Activated T-helper 17 cell treated with anti-CD3 and anti-CD28 coated beads, Interleukin-2, amount 50 U/mL, for 72 hours (primary cell): ENCODE measurements around the gene ACSS1. TPM values are rescaled to one million over a fixed set of nuclear protein-coding genes. Genes with fewer than 3 reads are reported as not detected.

Experiments used
- ATAC-seq: fragments of 150-1000 bp; cut with Tn5 transposase; replicated peaks from 2 replicates; pipeline ENCODE4 v1.10.0; 2021; ENCODE audit warnings: mild to moderate bottlenecking, moderate library complexity
- H3K27ac Mint-ChIP-seq: one replicate; pipeline ENCODE4 v1.8.0; 2022; ENCODE audit warnings: mixed read lengths
- H3K27me3 Mint-ChIP-seq: one replicate; pipeline ENCODE4 v1.8.0; 2022; ENCODE audit warnings: mixed read lengths
- H3K36me3 Mint-ChIP-seq: one replicate; pipeline ENCODE4 v1.8.0; 2022; ENCODE audit warnings: low read depth, mild to moderate bottlenecking, mixed read lengths
- H3K4me1 Mint-ChIP-seq: one replicate; pipeline ENCODE4 v1.8.0; 2022; ENCODE audit warnings: mixed read lengths
- H3K4me3 Mint-ChIP-seq: one replicate; pipeline ENCODE4 v1.8.0; 2022; ENCODE audit warnings: mild to moderate bottlenecking, mixed read lengths
- H3K9me3 Mint-ChIP-seq: one replicate; pipeline ENCODE4 v1.8.0; 2022; ENCODE audit warnings: mixed read lengths
- total RNA-seq, 2 donors: library from RNA; stranded (reverse); gene quantifications; one replicate each; pipeline ENCODE4 v1.2.3, GENCODE V29; 2022

Gene ACSS1
- total RNA-seq, 2 donors from 2014 or later, result 8.4 to 23.3 TPM

DNA sequence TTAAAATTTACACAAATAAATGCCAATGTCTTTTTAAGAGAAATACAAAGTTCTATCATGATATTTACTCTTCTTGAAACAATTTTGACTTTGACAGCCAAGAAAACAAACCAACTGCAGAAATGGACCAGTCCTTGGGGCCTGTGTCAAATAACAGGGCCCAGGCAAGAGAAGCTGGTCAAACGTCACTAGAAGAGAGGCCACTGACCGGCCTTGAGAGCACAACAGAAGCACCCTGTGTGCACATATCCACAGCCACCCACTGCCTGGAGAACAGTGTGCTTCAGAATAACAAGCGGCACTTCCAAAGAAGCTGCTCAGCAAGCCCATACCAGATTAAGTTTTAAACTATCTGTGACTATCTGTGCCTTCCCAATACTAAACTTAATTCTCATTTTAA lies 80.1 kb downstream of the ACSS1 start:
- Mint-ChIP-seq H3K4me3 (no peak overlapping the region), H3K4me1 (peaks cover 16% of the 10 kb centered on the region), H3K36me3 (peaks cover 93% of the 10 kb centered on the region), H3K27me3 (no peaks in the 10 kb centered on the region), H3K27ac (no peak overlapping the region), H3K9me3 (peaks cover 7% of the 10 kb centered on the region)
- no peak for ATAC-seq

DNA sequence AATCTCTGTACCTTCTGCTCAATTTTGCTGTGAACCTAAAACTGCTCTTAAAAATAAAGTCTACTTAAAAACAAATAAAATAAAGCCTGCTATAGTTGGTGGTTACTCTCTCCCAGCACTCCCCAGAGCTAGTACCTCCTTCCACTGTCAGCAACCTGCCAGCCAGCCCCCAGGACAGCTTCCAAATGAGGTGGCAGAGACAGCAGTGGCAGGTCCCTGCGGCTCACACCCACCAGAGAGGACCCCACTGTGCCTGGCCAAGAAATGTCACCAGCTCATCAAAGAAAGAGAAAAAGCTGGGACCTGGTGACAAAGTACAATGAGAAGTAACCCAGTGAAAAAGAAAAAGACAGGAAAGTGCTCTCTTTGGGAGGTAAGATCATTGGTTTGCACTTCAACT lies 80.6 kb downstream of the ACSS1 start:
- peaks cover 13% of the 10 kb centered on the region for H3K4me1 Mint-ChIP-seq
- no peak overlapping the region for H3K27ac Mint-ChIP-seq
- no peak overlapping the region for H3K4me3 Mint-ChIP-seq
- no peaks in the 10 kb centered on the region for H3K27me3 Mint-ChIP-seq
- no peak for ATAC-seq
- H3K9me3 Mint-ChIP-seq, result peaks cover 7% of the 10 kb centered on the region
- peaks cover 93% of the 10 kb centered on the region for H3K36me3 Mint-ChIP-seq

DNA sequence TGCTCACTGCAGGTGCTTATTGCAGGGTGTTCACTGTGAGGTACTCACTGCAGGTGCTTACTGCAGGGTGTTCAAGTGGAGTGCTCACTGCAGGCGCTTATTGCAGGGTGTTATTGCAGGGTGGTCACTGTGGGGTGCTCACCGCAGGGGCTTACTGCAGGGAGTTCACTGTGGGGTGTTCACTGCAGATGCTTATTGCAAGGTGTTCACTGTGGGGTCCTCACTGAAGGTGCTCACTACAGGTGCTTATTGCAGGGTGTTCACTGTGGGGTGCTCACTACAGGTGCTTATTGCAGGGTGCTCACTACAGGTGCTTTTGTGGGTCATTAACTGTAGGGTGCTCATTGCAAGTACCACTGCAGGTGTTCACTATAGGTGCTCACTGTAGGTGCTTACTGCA lies 85.6 kb downstream of the ACSS1 start:
- Mint-ChIP-seq H3K4me1 (peaks cover 4% of the 10 kb centered on the region), H3K9me3 (peaks cover 4% of the 10 kb centered on the region), H3K4me3 (no peak overlapping the region), H3K27me3 (no peaks in the 10 kb centered on the region), H3K36me3 (peaks cover 88% of the 10 kb centered on the region), H3K27ac (no peak overlapping the region)
- ATAC-seq, result no peak

DNA sequence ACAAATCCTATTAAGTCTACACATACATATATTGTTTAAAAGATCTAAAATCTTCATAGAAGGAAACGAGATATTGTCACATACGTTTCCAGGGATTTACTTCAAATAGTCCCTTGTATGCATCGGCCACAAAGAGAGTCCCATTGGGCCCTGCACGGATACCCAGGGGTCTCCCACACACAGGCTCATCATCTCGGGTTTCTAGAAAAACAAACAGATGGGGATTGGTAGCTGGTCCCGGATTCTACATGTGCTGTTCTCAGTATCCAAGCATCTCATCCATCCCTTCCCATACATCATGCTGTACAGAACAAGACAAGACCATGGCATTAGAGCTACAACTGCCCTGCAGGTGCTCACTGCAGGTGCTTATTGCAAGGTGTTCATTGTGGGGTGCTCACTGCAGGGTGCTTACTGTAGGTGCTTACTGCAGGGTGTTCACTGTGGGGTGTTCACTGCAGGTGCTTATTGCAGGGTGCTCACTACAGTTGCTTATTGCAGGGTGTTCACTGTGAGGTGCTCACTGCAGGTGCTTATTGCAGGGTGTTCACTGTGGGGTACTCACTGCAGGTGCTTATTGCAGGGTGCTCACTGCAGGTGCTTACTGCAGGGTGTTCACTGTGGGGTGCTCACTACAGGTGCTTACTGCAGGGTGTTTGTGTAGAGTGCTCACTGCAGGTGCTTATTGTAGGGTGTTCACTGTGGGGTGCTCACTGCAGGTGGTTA lies 86.4 kb downstream of the ACSS1 start:
- Mint-ChIP-seq H3K27ac (no peak overlapping the region), H3K27me3 (no peaks in the 10 kb centered on the region), H3K36me3 (peaks cover 87% of the 10 kb centered on the region), H3K4me1 (peaks cover 4% of the 10 kb centered on the region), H3K4me3 (no peak overlapping the region), H3K9me3 (no peaks in the 10 kb centered on the region)
- ATAC-seq, result no peak

DNA sequence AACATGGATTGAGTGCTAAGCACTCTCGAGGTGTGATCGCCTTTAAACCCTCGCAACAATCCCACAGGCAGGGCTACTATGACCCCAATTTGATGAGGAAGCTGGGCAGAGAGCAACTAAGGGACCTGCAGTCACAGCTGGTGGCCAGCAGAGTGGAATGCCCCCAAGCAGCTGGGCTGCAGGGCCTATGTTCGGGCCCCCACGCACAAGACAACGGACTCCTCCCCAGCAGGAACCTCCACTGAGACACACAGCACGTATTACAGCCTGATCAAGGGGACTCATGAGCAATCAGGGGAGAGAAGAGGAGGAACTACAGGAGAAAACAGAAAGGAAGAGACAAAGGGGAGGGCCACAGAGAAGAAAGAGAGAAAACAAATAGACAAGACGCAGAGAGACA lies 87.2 kb downstream of the ACSS1 start:
- Mint-ChIP-seq H3K4me3 (no peak overlapping the region), H3K36me3 (peaks cover 87% of the 10 kb centered on the region), H3K9me3 (no peaks in the 10 kb centered on the region), H3K27me3 (no peaks in the 10 kb centered on the region), H3K4me1 (peaks cover 4% of the 10 kb centered on the region), H3K27ac (no peak overlapping the region)
- no peak for ATAC-seq

DNA sequence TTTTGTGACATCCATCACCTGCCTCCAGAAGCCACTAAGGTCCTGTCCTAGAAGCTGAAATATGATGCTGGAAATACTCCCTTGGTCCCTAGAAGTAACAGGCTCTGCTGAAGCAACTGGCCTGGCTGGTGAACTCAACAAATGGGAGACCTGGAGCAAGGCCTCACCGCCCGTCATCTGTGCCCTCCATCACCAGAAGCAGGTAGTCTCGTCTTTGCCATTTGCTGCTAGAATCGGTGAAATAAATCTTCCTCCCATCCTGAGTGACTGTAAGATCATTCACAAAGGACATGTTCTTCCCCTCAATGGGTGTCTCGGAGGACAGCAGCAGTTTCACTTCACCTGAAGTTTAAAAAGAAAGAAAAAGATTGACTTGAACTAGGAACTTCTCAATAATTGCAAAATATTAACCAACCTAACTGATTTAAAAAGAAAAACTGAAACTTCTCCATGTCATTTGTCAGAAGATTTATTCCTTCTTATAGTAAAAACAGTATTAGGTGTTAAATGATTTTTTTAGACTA lies 87.8 kb downstream of the ACSS1 start:
- no peaks in the 10 kb centered on the region for H3K9me3 Mint-ChIP-seq
- no peak overlapping the region for H3K4me3 Mint-ChIP-seq
- no peak for ATAC-seq
- H3K36me3 Mint-ChIP-seq, result peaks cover 87% of the 10 kb centered on the region
- H3K27me3 Mint-ChIP-seq, result no peaks in the 10 kb centered on the region
- H3K4me1 Mint-ChIP-seq, result peaks cover 4% of the 10 kb centered on the region
- no peak overlapping the region for H3K27ac Mint-ChIP-seq

DNA sequence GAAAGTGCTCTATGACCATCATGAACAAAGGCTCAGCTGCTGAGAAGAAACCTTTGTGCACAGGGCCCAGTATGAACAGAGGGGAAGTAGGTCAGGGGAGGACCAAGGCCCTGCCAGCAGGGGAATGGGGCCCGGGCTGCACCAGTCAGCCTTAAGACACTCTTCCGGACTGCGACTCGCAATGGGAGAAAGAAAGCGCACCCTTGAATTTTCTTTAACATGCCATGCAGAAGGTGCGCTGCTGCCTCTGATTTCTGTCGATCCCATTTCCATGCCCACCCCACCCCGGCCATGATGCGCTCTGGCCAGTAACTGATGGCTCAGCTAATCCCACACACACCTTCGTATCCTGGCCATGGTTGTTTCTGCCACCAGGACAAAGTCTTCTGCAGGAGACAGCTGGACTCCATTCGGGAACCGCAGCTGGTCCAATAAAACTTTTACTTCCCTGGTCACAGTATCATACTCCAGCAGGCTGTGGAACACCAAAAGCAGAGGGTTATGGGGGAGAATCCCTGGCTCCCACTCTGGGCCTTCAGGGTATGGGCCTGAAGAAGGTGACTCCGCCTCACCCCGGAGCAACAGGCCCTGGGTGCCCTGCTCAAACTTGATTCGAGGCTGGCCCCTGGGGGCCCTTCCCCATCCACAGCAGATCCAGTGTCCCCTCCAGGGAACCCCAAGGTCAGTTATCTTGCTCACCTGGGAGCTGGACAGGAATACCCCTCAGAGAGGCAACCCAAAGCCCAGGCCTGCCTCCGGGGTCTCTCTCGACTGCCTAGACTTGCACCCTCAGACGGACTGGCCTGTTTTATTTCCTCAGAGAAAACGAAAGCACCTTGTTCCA lies 88.5 kb downstream of the ACSS1 start:
- Mint-ChIP-seq H3K27ac (no peak overlapping the region), H3K9me3 (no peaks in the 10 kb centered on the region), H3K4me3 (no peak overlapping the region), H3K36me3 (peaks cover 93% of the 10 kb centered on the region), H3K27me3 (no peaks in the 10 kb centered on the region), H3K4me1 (peaks cover 11% of the 10 kb centered on the region)
- ATAC-seq, result no peak

DNA sequence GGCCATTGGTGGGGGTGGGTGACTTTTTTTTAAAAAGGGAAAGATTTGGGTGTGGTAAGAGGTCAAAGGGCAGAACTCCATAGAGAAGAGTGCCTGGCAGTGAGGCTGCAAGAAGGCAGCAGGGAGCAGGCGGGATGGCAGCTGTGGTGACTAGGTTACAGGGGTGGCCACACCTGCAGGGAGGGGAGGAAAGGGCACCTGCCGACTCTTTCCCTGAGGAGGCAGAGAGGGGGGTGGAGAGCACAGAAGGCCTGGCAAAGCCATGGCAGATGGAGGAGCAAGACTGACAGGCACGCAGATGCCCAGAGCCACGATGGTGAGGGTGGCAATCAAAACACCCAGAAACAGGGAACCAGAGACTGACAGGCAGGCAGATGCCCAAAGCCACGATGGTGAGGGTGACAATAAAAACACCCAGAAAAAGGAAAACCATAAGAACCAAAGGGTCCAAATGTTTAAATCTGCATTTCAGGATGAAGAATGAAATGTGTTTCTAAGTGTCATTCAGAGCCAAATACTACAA lies 89.6 kb downstream of the ACSS1 start:
- no peak overlapping the region for H3K4me3 Mint-ChIP-seq
- H3K36me3 Mint-ChIP-seq, result peaks cover 91% of the 10 kb centered on the region
- peak overlapping the region; percentile 77 for H3K27ac Mint-ChIP-seq
- H3K27me3 Mint-ChIP-seq, result no peaks in the 10 kb centered on the region
- H3K4me1 Mint-ChIP-seq, result peaks cover 14% of the 10 kb centered on the region
- no peaks in the 10 kb centered on the region for H3K9me3 Mint-ChIP-seq
- ATAC-seq, result no peak

DNA sequence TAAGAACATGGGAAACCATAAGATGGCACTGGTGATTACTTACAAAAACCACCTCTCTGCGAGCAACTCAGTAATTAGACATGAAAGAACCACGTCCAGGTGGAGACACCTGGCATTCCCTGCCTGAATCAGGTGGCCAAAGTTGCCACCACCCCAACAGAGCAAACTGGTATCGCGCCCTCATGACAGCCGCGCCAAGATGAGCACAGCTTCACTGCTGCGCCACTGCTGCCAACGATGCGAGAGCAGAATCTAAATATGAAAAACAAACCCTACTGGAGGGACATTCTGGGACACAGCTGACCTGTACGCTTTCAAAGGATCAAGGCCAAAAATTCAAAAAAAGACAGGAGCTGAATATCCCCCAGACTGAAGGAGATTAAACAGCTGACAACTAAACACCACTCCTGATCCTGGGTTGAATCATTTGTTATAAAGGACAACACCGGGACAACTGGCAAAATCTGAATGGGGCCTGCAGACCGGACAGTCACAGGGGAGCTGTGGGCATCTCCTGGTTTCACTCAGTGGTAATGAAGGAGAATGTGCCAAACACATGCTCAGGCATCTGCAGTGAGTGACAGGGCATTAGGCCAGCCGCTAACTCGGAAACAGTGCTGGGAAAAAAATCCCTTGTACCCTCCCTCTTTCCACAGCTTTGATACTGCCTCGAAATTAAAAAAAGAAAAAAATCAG lies 91.5 kb downstream of the ACSS1 start:
- peaks cover 14% of the 10 kb centered on the region for H3K4me1 Mint-ChIP-seq
- ATAC-seq, result no peak
- H3K36me3 Mint-ChIP-seq, result peaks cover 98% of the 10 kb centered on the region
- no peak overlapping the region for H3K27ac Mint-ChIP-seq
- H3K27me3 Mint-ChIP-seq, result no peaks in the 10 kb centered on the region
- no peaks in the 10 kb centered on the region for H3K9me3 Mint-ChIP-seq
- H3K4me3 Mint-ChIP-seq, result no peak overlapping the region

DNA sequence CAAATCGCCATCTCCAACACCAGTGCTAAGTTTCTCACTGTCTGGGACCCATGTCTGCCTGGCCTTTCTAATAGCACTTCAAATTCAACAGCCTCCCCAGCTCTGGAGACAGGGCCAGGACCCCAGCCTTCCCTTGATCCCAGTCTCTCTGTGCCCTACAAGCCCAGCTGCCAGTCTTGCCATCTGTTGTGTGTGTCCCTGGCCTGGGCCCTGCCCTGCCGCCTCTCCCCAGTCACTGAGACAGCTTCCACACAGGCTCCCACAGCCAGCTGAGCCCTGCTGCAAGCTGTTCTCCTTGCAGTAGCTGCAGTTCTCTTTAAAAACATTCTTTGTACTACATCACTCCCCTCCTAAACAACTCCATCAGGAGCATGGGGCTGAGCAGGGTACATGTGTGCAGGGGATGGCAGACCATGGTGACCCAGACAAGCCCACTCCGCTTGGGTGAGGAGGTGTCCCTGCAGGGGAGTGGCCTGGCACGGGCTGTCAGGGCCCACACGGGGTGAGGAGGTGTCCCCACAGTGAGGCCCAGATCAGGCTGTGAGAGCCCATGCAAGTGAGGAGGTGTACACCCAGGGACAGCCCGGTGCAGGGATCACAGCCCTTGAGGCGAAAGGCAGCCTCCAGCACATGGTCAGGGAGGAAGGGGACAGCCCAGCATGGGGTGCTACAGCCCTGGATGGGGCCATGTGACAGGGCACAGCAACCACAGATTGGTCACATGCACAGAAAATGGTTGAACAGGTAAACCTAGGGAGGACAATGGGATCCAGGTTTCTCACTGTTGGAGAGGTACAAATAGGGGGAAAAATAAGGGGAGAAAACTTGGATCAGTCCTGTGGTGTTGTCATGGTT lies 92.6 kb downstream of the ACSS1 start:
- H3K4me1 Mint-ChIP-seq, result peaks cover 14% of the 10 kb centered on the region

DNA sequence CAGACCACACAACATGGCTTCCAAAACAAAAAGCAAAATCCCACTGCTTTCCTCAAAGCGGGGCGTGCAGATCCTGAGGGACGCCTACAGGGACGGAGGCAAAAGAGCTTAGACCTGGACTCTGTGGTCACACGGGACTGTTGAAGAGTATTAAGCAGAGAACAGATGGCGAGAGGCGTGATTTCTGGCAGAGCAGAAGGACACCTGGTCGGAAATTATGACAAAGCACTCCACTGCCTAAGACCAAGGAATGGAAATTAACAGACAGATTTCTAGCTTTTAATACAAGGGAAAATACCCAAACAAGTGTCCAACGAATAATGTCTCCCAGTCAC lies 93.5 kb downstream of the ACSS1 start:
- H3K36me3 Mint-ChIP-seq, result peaks cover 96% of the 10 kb centered on the region
- peaks cover 14% of the 10 kb centered on the region for H3K4me1 Mint-ChIP-seq
- no peaks in the 10 kb centered on the region for H3K27me3 Mint-ChIP-seq
- ATAC-seq, result peak; percentile 40
- H3K27ac Mint-ChIP-seq, result peak overlapping the region; percentile 74
- H3K9me3 Mint-ChIP-seq, result no peaks in the 10 kb centered on the region
- no peak overlapping the region for H3K4me3 Mint-ChIP-seq

More for the DNA sequence above, 92.6 kb downstream of the ACSS1 start:
- Mint-ChIP-seq H3K36me3 (peaks cover 98% of the 10 kb centered on the region), H3K27me3 (no peaks in the 10 kb centered on the region), H3K27ac (peak overlapping the region; percentile 74), H3K4me3 (no peak overlapping the region), H3K9me3 (no peaks in the 10 kb centered on the region)
- no peak for ATAC-seq

DNA sequence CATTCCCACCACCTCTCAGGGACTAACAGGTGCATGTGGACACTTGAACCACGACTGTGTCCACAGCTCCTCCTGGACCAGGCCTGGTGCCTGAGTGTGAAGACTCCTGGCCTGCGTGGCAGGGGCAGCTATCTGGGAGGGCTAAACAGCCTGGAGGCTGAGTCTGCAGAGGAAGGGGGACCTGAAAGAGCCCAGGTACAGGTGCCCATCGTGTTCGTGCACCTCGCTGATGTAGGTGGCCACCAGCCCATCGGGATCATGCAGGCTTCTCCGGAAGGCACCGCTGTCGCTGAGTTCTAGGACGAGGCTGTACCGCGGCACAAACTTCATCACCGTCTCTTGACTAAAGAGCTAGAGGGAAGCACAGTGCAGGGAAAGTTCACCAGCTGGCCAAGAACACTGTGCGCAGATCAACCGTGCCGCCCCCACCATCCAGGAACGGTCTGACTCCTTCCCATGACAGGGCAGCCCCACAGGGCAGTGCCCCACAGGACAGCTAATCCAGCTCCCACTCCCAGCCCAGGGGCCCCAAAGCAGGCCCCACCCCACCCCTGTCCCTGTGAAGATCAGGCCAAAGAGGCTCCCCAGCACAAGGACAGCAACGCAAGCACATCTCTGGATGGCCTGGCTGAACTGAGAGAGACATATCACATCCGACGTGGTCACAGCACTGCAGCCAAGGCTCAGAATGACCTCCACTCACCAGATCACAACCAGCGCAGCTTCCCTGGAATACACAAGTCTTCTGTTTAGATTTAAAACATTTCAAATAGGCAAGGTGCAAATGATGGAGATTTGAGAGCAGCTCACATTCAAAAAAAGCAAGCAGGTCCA lies 94.0 kb downstream of the ACSS1 start:
- Mint-ChIP-seq H3K36me3 (peaks cover 95% of the 10 kb centered on the region), H3K27ac (peak overlapping the region; percentile 74), H3K4me1 (peaks cover 14% of the 10 kb centered on the region), H3K27me3 (no peaks in the 10 kb centered on the region), H3K4me3 (no peak overlapping the region), H3K9me3 (no peaks in the 10 kb centered on the region)
- ATAC-seq, result no peak

DNA sequence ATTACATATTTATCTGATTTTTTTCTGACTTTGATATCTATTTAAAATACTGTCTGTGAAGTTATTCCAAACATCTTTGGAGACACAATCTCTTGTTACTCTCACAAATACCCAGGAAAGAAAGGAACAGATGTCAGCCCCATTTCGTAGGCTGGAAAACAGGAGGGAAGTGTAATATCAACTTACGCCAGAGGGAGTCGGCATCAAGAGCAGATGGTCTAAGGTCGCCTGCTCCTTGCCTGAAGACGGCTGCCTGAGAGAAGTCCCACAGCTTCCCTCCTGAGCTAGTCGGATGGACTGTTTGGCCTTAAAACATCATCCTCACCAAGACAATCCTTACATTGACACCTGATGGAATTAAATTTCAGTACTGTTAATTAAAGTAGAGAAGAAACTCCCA lies 95.4 kb downstream of the ACSS1 start:
- ATAC-seq, result no peak
- peaks cover 82% of the 10 kb centered on the region for H3K36me3 Mint-ChIP-seq
- no peaks in the 10 kb centered on the region for H3K27me3 Mint-ChIP-seq
- H3K4me3 Mint-ChIP-seq, result no peak overlapping the region
- H3K27ac Mint-ChIP-seq, result peak overlapping the region; percentile 78
- no peaks in the 10 kb centered on the region for H3K9me3 Mint-ChIP-seq
- peaks cover 11% of the 10 kb centered on the region for H3K4me1 Mint-ChIP-seq
